ENCODE measurements around the gene F5. TPM values are rescaled to one million over a fixed set of nuclear protein-coding genes. Genes with fewer than 3 reads are reported as not detected.

F5 gene
- total and polyA plus RNA-seq, 2 donors (not counting 1 experiment from before 2014, with no cell fraction given): 0.01 to 0.27 TPM

- ATAC-seq (ENCODE audit: low read depth) (no peak), DNase-seq (no peak)
- Mint-ChIP-seq H3K4me1 (no peaks in the 10 kb centered on the region), H3K9me3 (ENCODE audit: insufficient read depth) (no peaks in the 10 kb centered on the region), H3K27ac (no peak overlapping the region), H3K4me3 (no peak overlapping the region), H3K27me3 (peaks cover 14% of the 10 kb centered on the region)
- Histone ChIP-seq H4K20me1 (ENCODE audit: control insufficient read depth, insufficient read depth, low read length, poor library complexity, severe bottlenecking) (no peaks in the 10 kb centered on the region), H3K4me1 (ENCODE audit: control insufficient read depth in 2 of 2, insufficient read depth in 2 of 2, low read length in 2 of 2) (no peaks in the 10 kb centered on the region), H3K27me3 (replicated peaks in 1 of 4; ENCODE audit: control extremely low read depth in 1 of 4, control insufficient read depth in 3 of 4, insufficient read depth in 4 of 4, low read length in 3 of 4) (peaks cover 0 to 12% (median 4%) of the 10 kb centered on the region in 4 experiments), H3K9ac (ENCODE audit: low read length) (no peak overlapping the region), H3K27ac (ENCODE audit: low read length in 2 of 2) (no peak overlapping the region), H3K4me2 (replicated peaks; ENCODE audit: low read depth, low read length, poor library complexity, severe bottlenecking) (no peak overlapping the region), H2AFZ (ENCODE audit: insufficient read depth, low read depth, low read length, poor library complexity, severe bottlenecking) (no peak overlapping the region), H3K4me3 (ENCODE audit: control extremely low read depth in 1 of 5, extremely low read depth in 1 of 5, insufficient read depth in 1 of 5, low read depth in 2 of 5, low read length in 4 of 5) (no peak overlapping the region), H3K36me3 (replicated peaks in 1 of 2; ENCODE audit: control extremely low read depth in 1 of 2, control insufficient read depth in 1 of 2, extremely low read depth in 1 of 2, insufficient read depth in 2 of 2, low read length in 1 of 2) (no peaks in the 10 kb centered on the region), H3K9me3 (ENCODE audit: control extremely low read depth in 1 of 3, control insufficient read depth in 2 of 3, insufficient read depth in 1 of 3, low read length in 2 of 3) (no peaks in the 10 kb centered on the region), H3K79me2 (ENCODE audit: control insufficient read depth, insufficient read depth, low read length) (no peaks in the 10 kb centered on the region)
- 100% methylated on average over 1 of the region's 5 CpGs for WGBS (ENCODE audit: insufficient coverage)
- CTCF ChIA-PET: interaction anchor here (1.6 kb wide), 1 partner anchor 26 kb away, joined by 3 read pairs; no protein-coding TSS in a partner anchor
- intact Hi-C loops (cut with micrococcal nuclease): no loop called here
- TF ChIP-seq EZH2 (IDR thresholded peaks at IDR 0.05; ENCODE audit: borderline replicate concordance, insufficient read depth, low read depth, low read length, poor library complexity, severe bottlenecking) (no peak), CTCF (IDR thresholded peaks at IDR 0.05) (no peak)
- POLR2A ChIA-PET: no interaction called here
These were observed 8.1 kb downstream of the F5 start for GRCh38 chr1:169577981-169578738.

DNA sequence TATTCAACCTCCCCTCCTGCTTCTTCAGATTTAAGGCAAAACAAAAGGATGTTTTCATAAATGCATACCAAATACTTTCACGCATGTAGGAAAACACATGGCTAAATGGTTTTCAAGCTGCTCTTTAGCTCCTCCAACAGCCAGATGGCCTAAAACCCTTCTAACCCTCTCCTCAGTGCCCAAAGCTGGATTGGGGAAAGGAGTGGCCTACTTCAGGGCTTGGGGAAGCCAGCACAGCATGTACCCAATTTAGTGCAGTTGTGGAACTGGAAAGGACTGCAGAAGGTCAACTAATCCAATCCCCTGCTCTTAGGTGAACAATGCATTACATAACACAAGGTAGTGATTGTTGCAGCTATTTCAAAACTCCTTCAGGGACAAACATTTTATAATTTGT is 9.3 kb downstream of the F5 start:
- H2AFZ ChIP-seq (ENCODE audit: insufficient read depth, low read depth, low read length, poor library complexity, severe bottlenecking): no peak overlapping the region
- no peak overlapping the region for H3K9ac ChIP-seq (ENCODE audit: low read length)
- ATAC-seq (ENCODE audit: low read depth) (no peak), DNase-seq (no peak)
- Mint-ChIP-seq H3K9me3 (ENCODE audit: insufficient read depth) (no peaks in the 10 kb centered on the region), H3K4me3 (no peak overlapping the region), H3K4me1 (no peaks in the 10 kb centered on the region), H3K27ac (no peak overlapping the region), H3K27me3 (peaks cover 10% of the 10 kb centered on the region)
- no peak overlapping the region for H3K27ac ChIP-seq (ENCODE audit: low read length in 2 of 2)
- ChIA-PET POLR2A (no interaction called here), CTCF (interaction anchor here (0.9 kb wide), 1 partner anchor 25 kb away, joined by 3 read pairs; no protein-coding TSS in a partner anchor)
- H3K36me3 ChIP-seq (replicated peaks in 1 of 2; ENCODE audit: control extremely low read depth in 1 of 2, control insufficient read depth in 1 of 2, extremely low read depth in 1 of 2, insufficient read depth in 2 of 2, low read length in 1 of 2): no peaks in the 10 kb centered on the region
- TF ChIP-seq EZH2 (IDR thresholded peaks at IDR 0.05; ENCODE audit: borderline replicate concordance, insufficient read depth, low read depth, low read length, poor library complexity, severe bottlenecking) (no peak), CTCF (IDR thresholded peaks at IDR 0.05) (no peak)
- no peaks in the 10 kb centered on the region for H4K20me1 ChIP-seq (ENCODE audit: control insufficient read depth, insufficient read depth, low read length, poor library complexity, severe bottlenecking)
- H3K9me3 ChIP-seq (ENCODE audit: control extremely low read depth in 1 of 3, control insufficient read depth in 2 of 3, insufficient read depth in 1 of 3, low read length in 2 of 3): no peaks in the 10 kb centered on the region
- no peaks in the 10 kb centered on the region for H3K79me2 ChIP-seq (ENCODE audit: control insufficient read depth, insufficient read depth, low read length)
- no peaks in the 10 kb centered on the region for H3K4me1 ChIP-seq (ENCODE audit: control insufficient read depth in 2 of 2, insufficient read depth in 2 of 2, low read length in 2 of 2)
- H3K27me3 ChIP-seq (replicated peaks in 1 of 4; ENCODE audit: control extremely low read depth in 1 of 4, control insufficient read depth in 3 of 4, insufficient read depth in 4 of 4, low read length in 3 of 4): peaks cover 0 to 12% (median 4%) of the 10 kb centered on the region in 4 experiments
- no CpG with 5 or more reads among the region's 1 CpG for WGBS (ENCODE audit: insufficient coverage)
- H3K4me2 ChIP-seq (replicated peaks; ENCODE audit: low read depth, low read length, poor library complexity, severe bottlenecking): no peak overlapping the region
- intact Hi-C loops (cut with micrococcal nuclease): no loop called here
- no peak overlapping the region for H3K4me3 ChIP-seq (ENCODE audit: control extremely low read depth in 1 of 5, extremely low read depth in 1 of 5, insufficient read depth in 1 of 5, low read depth in 2 of 5, low read length in 4 of 5)
